ENCODE data around the gene NEUROD2. TPM values are rescaled to one million over a fixed set of nuclear protein-coding genes. Genes with fewer than 3 reads are reported as not detected.

Gene NEUROD2
- total RNA-seq, 1 donor from 2014 or later: not detected

GRCh38 chr17:39579318-39580081 lies 28.2 kb downstream of the NEUROD2 start:
- ATAC-seq: no peak

- ATAC-seq: no peak
Observed at GRCh38 chr17:39578272-39578671, 29.4 kb downstream of the NEUROD2 start.

- no peak for ATAC-seq
Observed at GRCh38 chr17:39576187-39576586, 31.5 kb downstream of the NEUROD2 start.

- peak; percentile 82 for ATAC-seq
Observed at GRCh38 chr17:39573447-39574298, 34.0 kb downstream of the NEUROD2 start.

GRCh38 chr17:39572121-39572520 lies 35.6 kb downstream of the NEUROD2 start:
- ATAC-seq: no peak

- no peak for ATAC-seq
Observed at GRCh38 chr17:39569126-39569525, 38.6 kb downstream of the NEUROD2 start.

- ATAC-seq: no peak
Observed at GRCh38 chr17:39568702-39569101, 39.0 kb downstream of the NEUROD2 start.

GRCh38 chr17:39566094-39566850 lies 41.4 kb downstream of the NEUROD2 start:
- no peak for ATAC-seq

- no peak for ATAC-seq
Observed at GRCh38 chr17:39564211-39564848, 43.4 kb downstream of the NEUROD2 start.

GRCh38 chr17:39563476-39563875 lies 44.2 kb downstream of the NEUROD2 start:
- no peak for ATAC-seq

- no peak for ATAC-seq
Observed at GRCh38 chr17:39562976-39563375, 44.7 kb downstream of the NEUROD2 start.

GRCh38 chr17:39562395-39562794 lies 45.3 kb downstream of the NEUROD2 start:
- no peak for ATAC-seq

- ATAC-seq: no peak
Observed at GRCh38 chr17:39556423-39556822, 51.3 kb downstream of the NEUROD2 start.

GRCh38 chr17:39555368-39555767 lies 52.4 kb downstream of the NEUROD2 start:
- ATAC-seq: no peak

Other genes starting within 250 kb of the NEUROD2 start
- gene FBXL20, start 206.3 kb downstream of the NEUROD2 start, total RNA-seq: 8.3 TPM
- 18.7 TPM for gene MED1, start 156.7 kb downstream of the NEUROD2 start, total RNA-seq
- 34.4 TPM for gene CDK12, start 146.4 kb downstream of the NEUROD2 start, total RNA-seq
- 1.6 TPM for gene PPP1R1B, start 19.0 kb upstream of the NEUROD2 start, total RNA-seq
- gene STARD3, start 29.2 kb upstream of the NEUROD2 start, total RNA-seq: 28.0 TPM
- 0.40 TPM for gene TCAP, start 57.4 kb upstream of the NEUROD2 start, total RNA-seq
- 1.1 TPM for gene PNMT, start 60.5 kb upstream of the NEUROD2 start, total RNA-seq
- gene PGAP3, start 80.1 kb upstream of the NEUROD2 start, total RNA-seq: 22.4 TPM
- 118 TPM for gene ERBB2, start 92.1 kb upstream of the NEUROD2 start, total RNA-seq
- 44.3 TPM for gene MIEN1, start 122.6 kb upstream of the NEUROD2 start, total RNA-seq
- 45.3 TPM for gene GRB7, start 130.0 kb upstream of the NEUROD2 start, total RNA-seq